ENCODE data around the gene PIK3C2A. TPM values are rescaled to one million over a fixed set of nuclear protein-coding genes. Genes with fewer than 3 reads are reported as not detected.

Gene PIK3C2A
- total and polyA plus RNA-seq, 2 of the 13 experiments (the other 11 are each of a cell fraction or from before 2014, with no cell fraction given) = 27.5 to 49.9 TPM

DNA sequence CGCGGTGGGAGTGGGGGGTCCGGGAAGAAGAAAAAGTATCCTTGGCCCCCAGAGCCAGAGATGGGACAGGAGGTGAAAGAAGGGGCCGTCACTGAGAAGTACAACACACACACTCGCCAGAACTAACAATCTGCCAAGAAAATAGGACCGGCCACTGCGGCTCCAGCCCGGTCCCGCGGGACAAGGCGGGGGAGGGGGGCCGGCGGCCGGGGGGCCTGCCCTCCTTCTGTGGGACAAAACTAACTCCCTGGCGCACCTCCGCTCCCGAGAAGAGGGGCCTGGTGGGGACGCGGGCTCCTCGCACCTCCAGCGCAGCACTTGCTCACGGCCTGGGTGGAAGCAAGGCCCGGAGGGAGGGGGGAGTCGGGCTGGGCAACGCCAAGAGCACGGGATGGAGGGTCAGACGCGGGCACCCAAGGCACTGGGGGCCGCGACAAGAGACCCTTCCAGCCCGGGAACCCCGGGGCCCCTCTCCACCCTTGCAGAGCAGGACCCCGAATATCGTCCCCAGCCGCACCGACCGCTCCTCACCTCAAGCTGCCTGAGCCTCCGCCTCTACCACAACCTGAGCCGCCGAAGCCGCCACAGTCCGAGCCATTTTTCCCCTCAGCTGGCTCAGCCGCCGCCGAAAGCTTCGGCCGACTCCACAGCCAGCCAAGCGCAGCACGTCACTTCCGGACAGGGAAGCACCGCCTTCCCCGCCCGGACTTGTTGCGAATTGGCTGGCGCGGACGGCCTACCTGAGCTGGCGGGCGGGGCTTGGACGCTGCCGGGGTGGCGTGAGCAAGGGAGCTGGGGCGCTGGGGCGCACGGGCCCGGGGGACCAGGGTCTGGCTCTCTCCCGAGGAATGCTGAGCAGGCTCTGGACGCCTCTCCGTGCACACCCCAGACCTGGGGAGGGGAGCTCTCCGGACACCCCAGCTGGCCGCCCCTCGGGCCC lies at the start of gene PIK3C2A (continued):
- TF ChIP-seq SOX13 (IDR thresholded peaks at IDR 0.05) (0 out of 2 replicates have a peak, but pooled peaks have one; percentile 42), SOX13 (CRISPR knock-in tag; conservative IDR thresholded peaks at IDR 0.05 in 1 of 2, IDR thresholded peaks at IDR 0.05 in 1 of 2) (peak in 1 of 2 experiments; percentile 48; a peak in 1 of 4 replicates), TAF15 (IDR thresholded peaks at IDR 0.05; ENCODE audit: low read depth, low read length, poor library complexity, severe bottlenecking) (peak; percentile 73), ZNF317 (CRISPR knock-in tag; IDR thresholded peaks at IDR 0.05) (peak; percentile 69; the same call in 1 of the 2 replicates), ZNF773 (CRISPR knock-in tag; IDR thresholded peaks at IDR 0.05; ENCODE audit: borderline replicate concordance) (no peak), SP4 (CRISPR knock-in tag; IDR thresholded peaks at IDR 0.05) (peak; percentile 92), ARNT2 (CRISPR knock-in tag; IDR thresholded peaks at IDR 0.05; ENCODE audit: low read depth) (peak; percentile 46; the same call in 1 of the 2 replicates), TBL1XR1 (IDR thresholded peaks at IDR 0.05; ENCODE audit: borderline replicate concordance, low read length, partially characterized antibody) (no peak), SNAI1 (CRISPR knock-in tag; IDR thresholded peaks at IDR 0.05; ENCODE audit: borderline replicate concordance) (peak; percentile 88; the same call in 1 of the 2 replicates), HOXA5 (CRISPR knock-in tag; IDR thresholded peaks at IDR 0.05) (peak; percentile 60; the same call in 1 of the 2 replicates), NR2F6 (IDR thresholded peaks at IDR 0.05) (no peak), NR2F6 (CRISPR knock-in tag; IDR thresholded peaks at IDR 0.05) (peak; percentile 20; the same call in 1 of the 2 replicates), ELF1 (CRISPR knock-in tag; IDR thresholded peaks at IDR 0.05) (peak; percentile 80), CAMTA2 (CRISPR knock-in tag; IDR thresholded peaks at IDR 0.05; ENCODE audit: borderline replicate concordance) (0 out of 2 replicates have a peak, but pooled peaks have one; percentile 37)
- TF ChIP-seq, protein P1, sequence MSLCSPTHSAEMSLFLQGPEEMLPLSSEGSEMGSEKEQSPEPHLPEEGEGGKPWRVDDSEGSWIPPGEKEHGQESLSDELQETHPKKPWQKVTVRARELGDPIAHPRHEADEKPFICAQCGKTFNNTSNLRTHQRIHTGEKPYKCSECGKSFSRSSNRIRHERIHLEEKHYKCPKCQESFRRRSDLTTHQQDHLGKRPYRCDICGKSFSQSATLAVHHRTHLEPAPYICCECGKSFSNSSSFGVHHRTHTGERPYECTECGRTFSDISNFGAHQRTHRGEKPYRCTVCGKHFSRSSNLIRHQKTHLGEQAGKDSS (CRISPR knock-in tag; IDR thresholded peaks at IDR 0.05; ENCODE audit: borderline replicate concordance, low read depth) = no peak
- TF ChIP-seq, protein P2, sequence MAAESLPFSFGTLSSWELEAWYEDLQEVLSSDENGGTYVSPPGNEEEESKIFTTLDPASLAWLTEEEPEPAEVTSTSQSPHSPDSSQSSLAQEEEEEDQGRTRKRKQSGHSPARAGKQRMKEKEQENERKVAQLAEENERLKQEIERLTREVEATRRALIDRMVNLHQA (CRISPR knock-in tag; IDR thresholded peaks at IDR 0.05) = no peak
- TF ChIP-seq, protein P3, sequence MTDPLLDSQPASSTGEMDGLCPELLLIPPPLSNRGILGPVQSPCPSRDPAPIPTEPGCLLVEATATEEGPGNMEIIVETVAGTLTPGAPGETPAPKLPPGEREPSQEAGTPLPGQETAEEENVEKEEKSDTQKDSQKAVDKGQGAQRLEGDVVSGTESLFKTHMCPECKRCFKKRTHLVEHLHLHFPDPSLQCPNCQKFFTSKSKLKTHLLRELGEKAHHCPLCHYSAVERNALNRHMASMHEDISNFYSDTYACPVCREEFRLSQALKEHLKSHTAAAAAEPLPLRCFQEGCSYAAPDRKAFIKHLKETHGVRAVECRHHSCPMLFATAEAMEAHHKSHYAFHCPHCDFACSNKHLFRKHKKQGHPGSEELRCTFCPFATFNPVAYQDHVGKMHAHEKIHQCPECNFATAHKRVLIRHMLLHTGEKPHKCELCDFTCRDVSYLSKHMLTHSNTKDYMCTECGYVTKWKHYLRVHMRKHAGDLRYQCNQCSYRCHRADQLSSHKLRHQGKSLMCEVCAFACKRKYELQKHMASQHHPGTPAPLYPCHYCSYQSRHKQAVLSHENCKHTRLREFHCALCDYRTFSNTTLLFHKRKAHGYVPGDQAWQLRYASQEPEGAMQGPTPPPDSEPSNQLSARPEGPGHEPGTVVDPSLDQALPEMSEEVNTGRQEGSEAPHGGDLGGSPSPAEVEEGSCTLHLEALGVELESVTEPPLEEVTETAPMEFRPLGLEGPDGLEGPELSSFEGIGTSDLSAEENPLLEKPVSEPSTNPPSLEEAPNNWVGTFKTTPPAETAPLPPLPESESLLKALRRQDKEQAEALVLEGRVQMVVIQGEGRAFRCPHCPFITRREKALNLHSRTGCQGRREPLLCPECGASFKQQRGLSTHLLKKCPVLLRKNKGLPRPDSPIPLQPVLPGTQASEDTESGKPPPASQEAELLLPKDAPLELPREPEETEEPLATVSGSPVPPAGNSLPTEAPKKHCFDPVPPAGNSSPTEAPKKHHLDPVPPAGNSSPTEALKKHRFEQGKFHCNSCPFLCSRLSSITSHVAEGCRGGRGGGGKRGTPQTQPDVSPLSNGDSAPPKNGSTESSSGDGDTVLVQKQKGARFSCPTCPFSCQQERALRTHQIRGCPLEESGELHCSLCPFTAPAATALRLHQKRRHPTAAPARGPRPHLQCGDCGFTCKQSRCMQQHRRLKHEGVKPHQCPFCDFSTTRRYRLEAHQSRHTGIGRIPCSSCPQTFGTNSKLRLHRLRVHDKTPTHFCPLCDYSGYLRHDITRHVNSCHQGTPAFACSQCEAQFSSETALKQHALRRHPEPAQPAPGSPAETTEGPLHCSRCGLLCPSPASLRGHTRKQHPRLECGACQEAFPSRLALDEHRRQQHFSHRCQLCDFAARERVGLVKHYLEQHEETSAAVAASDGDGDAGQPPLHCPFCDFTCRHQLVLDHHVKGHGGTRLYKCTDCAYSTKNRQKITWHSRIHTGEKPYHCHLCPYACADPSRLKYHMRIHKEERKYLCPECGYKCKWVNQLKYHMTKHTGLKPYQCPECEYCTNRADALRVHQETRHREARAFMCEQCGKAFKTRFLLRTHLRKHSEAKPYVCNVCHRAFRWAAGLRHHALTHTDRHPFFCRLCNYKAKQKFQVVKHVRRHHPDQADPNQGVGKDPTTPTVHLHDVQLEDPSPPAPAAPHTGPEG (CRISPR knock-in tag; IDR thresholded peaks at IDR 0.05) = no peak
- TF ChIP-seq, protein P4, sequence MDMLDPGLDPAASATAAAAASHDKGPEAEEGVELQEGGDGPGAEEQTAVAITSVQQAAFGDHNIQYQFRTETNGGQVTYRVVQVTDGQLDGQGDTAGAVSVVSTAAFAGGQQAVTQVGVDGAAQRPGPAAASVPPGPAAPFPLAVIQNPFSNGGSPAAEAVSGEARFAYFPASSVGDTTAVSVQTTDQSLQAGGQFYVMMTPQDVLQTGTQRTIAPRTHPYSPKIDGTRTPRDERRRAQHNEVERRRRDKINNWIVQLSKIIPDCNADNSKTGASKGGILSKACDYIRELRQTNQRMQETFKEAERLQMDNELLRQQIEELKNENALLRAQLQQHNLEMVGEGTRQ (IDR thresholded peaks at IDR 0.05; ENCODE audit: low read depth, low read length) = no peak
- TF ChIP-seq, protein P4 (CRISPR knock-in tag; IDR thresholded peaks at IDR 0.05; ENCODE audit: borderline replicate concordance) = no peak; the same call in 1 of the 2 replicates

Measured in HepG2 (cell line).